Testis (tissue), 2 donors: ENCODE measurements around the gene FCAMR.

ENCODE experiments used
- CTCF ChIP-seq, 3 experiments: fragments of 450-650 bp in 2 of 3; fragments of 200-600 bp in 1 of 3; sonication (generic) in 1 of 3; IDR thresholded peaks; one replicate each; pipeline ENCODE4 v1.5.1; 2016 to 2019; ENCODE audit warnings: antibody characterized with exemption in 3 of 3, mild to moderate bottlenecking in 2 of 3, moderate library complexity in 1 of 3
- POLR2A ChIP-seq: fragments of 450-650 bp; IDR thresholded peaks from one replicate; pipeline ENCODE4 v1.6.1; 2017; ENCODE audit warnings: antibody characterized with exemption, mild to moderate bottlenecking, moderate library complexity

GRCh38 chr1:206957639-206958038 lies 12.6 kb downstream of the FCAMR start:
- TF ChIP-seq POLR2A, result no peak
- TF ChIP-seq CTCF (IDR thresholded peaks at IDR 0.05), result no peak
